ENCODE data around the gene ARRDC1.

ARRDC1 gene

DNA sequence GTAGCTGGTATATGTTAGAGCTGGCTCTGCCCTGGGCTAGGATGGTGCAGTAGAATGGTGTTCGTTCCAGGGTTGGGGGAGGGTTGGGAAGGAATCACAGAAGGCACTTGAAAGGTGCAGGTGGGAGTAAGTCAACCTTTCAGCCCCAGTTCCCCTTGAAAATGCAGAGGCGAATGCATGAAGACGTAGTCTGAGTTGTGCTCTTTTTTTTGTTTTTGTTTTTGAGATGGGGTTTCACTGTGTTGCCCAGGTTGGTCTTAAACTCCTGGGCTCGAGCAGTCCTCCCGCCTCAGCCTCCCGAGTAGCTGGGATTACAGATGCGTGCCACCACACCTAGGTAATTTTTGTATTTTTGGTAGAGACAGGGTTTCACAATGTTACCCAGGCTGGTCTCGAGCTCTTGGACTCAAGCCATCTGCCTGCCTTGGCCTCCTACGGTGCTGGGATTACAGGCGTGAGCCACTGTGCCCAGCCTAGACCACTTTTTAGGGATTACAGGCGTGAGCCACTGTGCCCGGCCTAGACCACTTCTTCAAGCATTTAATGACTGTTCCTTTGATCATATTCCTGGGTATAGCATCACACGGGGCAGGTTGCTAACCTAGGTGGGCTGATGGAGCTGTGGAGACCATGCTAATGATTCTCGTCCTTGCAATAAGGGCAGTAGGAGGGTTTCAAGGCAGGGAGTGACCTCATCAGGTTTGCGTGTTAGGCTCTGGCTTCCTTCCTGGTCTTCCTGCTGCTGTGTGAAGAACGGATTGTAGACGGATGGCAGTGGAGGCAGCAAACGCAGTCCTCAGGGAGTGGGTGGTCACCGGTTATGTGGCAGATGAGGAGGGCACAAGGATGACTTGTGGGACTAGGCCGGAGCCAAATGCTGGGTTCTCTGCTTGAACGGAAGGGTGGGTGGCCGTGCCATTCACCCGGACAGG, 27.0 kb downstream of the ARRDC1 start:
- in situ Hi-C loops (cut with MboI; ENCODE audit: low sequenced_read_pairs): no loop called here

DNA sequence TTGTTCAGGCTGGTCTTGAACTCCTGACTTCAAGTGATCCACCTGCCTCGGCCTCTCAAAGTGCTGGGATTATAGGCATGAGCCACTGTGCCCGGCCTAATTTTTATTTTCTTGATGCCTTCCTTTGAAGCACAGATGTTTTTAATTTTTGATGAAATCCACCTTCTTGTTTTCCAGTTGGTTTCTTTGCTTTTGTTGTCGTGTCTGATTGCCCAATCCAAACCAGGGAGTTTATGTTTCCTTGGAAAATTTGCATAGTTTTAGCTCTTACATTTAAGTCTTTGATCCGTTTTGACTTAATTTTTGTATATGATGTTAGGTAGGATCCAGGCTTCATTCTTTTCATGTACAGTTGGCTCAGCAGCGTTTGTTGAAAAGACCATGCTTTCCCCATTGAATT, 28.5 kb downstream of the ARRDC1 start:
- in situ Hi-C loops (cut with MboI; ENCODE audit: low sequenced_read_pairs): no loop called here

DNA sequence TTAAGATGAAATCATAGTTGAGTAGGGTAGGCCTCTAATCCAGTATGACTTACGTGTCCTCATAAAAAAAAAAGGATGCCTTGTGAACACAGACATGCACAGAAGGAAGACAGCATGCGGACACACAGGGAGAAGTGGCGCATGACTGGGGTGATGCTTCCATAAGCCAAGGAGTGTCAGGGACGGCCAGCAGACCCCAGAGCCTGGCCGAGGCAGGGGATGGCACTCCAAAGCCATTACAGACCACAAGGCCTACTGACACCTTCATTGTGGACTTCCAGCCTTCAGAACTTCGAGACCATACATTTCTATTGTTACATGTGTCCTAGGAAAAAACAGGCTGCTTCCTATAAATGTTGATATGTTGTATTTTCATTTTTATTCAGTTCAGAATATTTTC, 33.2 kb downstream of the ARRDC1 start:
- in situ Hi-C loops (cut with MboI; ENCODE audit: low sequenced_read_pairs): no loop called here

DNA sequence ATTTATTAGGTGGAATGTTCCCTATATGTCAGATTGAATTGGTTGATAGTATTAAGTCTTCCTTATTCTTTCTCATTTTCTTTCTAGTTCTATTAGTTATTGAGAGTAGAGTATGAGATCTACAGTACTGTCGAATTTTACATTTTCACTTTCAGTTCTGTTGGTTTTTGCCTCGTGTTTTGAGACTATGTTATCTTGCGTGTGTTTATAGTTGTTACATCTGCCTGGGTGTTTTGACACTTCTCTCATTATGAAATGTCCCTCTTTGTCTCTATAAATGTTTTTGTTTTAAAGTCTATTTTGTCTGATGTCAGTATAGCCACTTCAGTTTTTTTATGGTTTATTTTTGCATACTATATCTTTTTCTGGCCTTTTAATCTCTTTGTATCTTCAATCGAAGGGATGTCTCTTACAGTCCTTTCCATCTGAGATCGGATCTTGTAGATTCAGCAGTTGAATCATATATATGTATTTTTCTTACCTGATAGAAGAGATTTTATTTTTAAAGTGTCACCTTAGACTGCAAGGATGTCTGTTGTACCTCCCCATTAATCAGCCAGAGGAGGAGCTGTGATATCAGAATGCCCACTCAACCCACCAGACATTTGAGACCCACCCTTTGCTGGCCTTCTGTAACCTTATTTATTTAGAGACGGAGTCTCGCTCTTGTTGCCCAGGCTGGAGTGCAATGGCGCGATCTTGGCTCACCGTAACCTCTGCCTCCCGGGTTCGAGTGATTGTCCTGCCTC, 34.0 kb downstream of the ARRDC1 start:
- in situ Hi-C loops (cut with MboI; ENCODE audit: low sequenced_read_pairs): no loop called here

DNA sequence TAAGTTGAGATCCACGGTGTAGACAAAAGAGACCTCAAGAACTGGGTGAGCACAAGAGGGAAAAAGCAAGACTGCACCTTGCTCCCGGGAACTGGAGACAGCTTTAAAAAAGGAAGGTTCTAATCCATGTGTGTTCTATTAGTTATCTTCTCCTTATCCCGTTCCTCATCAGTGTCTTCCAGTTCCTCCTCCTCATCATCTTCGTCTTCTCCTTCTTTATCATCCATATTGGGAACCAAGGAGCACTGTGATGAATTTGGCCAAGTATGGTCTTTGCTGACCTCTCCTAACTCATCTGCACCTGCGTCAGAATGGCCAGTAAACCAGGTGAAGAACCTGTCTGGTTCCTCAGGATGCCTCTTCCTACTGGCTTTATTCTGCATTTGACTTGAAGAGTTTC, 35.4 kb downstream of the ARRDC1 start:
- in situ Hi-C loops (cut with MboI; ENCODE audit: low sequenced_read_pairs): no loop called here

DNA sequence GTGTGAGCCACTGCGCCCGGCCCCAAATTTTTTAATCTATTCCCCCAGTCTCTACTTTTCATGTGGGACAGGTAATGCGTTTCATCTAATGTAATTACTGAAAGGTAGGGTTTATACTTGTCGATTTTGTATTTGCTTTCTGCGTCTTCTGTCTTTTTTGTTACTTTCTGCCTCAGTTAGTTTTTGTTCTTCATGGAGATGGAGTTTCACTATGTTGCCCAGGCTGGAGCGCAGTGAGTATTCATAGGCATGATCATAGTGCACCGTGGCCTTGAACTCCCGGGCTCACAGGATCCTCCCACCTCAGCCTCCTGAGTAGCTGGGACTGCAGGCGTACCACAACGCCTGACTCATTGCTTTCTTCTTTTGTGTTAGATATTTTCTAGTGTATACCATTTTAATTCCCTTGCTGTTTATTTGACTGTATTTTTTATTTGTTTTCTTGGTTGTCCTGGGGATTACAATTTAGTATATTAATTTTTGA, 36.7 kb downstream of the ARRDC1 start:
- in situ Hi-C loops (cut with MboI; ENCODE audit: low sequenced_read_pairs): no loop called here

DNA sequence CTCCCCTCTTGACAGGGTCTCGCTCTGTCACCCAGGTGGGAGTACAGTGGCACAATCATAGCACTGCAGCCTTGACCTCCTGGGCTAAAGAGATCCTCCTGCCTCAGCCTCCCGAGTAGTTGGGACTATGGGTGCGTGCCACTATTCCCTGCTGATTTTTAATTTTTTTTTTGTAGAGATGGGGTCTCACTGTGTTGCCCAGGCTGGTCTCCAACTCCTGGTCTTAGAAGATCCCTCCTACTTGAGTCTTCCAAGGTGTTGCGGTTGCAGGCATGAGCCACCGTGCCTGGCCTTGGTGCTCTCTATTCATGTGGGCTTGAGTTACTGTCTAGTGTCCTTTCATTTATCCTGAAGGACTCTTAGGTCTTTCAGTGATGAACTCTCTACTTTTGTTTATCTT, 37.4 kb downstream of the ARRDC1 start:
- in situ Hi-C loops (cut with MboI; ENCODE audit: low sequenced_read_pairs): no loop called here

DNA sequence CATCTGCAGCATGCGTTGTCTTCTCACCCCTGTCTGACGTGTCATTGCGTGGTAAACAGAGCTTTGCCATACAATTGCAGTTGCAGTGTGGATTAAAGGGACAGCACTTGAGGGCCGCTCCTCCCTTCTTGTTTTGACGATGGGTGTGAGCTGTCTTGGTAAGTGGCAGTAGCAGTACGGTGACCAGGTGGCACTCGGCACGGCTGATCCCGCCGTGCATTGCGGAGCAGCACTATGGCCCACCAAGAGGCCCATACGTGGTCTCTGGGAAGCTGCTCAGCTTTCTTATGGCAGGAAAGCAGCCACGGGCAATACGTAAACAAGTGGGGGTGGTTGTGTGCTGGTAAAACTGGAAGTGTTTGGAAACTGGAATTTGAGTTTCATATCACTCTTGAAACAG, 38.4 kb downstream of the ARRDC1 start:
- in situ Hi-C loops (cut with MboI; ENCODE audit: low sequenced_read_pairs): no loop called here

DNA sequence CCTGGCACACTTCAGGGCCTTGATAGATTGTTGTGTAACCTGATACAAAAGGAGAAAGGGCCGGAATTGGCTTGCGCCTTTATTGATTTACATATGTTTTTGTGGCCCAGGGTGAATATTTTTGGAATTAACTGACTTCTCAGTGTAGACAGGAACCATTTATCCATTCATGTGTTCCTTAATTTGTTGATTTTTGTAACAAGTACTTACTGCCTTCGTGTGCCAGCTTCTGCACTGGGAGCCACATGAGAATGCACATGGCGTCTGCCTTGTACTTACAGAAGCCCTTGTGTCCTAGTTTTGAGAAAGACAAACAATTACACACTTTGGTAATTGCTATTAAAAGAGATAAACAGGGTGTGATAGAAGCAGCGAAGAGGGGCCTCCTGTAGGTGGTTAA, 39.7 kb downstream of the ARRDC1 start:
- in situ Hi-C loops (cut with MboI; ENCODE audit: low sequenced_read_pairs): no loop called here

DNA sequence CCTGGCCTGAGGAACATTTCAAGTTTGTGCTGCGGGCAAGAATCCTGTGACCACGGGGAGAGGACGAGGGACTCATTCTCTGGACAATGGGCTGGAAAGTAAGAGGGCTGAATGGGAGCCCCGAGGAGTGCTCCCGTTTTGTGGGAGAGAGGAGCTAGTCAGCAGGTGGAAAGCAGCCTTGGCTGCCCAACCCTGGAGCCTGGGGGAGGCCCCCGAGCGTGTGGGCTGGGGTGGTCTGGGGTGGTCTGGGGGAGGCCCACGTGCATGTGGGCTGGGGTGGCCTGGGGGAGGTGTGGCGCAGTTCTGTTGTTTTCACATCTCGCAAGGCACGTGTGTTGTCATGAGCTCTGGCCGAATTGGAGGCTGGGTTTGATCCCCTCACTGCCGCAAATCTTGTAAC, 40.9 kb downstream of the ARRDC1 start:
- in situ Hi-C loops (cut with MboI; ENCODE audit: low sequenced_read_pairs): no loop called here

DNA sequence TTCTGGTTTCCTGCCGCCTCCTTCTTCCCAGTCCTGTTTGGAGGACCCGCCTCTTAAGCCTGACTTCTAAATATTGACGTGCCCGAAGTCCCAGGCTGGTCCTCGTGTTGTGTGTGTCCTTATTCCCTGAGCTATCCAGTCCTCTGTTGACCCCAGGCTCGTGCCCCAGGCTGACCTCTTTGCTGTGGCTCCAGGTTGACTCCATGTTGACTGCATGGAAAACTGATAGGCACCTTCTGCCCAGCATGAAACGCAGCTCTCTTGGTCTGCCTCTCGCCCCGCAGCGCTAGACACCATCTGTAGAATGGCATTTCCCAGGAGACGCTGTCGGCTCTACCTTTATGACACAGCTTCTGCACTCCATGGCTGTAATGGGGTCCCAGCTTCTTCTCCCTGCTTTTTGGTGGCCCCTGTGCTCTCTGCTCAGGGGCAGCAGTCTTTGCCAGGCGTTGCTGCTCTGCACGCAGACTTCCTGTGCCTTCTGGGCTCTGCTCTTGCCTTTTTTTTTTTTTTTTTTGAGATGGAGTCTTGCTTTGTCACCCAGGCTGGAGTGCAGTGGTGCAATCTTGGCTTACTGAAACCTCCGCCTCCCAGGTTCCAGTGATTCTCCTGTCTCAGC, 41.7 kb downstream of the ARRDC1 start:
- in situ Hi-C loops (cut with MboI; ENCODE audit: low sequenced_read_pairs): no loop called here

DNA sequence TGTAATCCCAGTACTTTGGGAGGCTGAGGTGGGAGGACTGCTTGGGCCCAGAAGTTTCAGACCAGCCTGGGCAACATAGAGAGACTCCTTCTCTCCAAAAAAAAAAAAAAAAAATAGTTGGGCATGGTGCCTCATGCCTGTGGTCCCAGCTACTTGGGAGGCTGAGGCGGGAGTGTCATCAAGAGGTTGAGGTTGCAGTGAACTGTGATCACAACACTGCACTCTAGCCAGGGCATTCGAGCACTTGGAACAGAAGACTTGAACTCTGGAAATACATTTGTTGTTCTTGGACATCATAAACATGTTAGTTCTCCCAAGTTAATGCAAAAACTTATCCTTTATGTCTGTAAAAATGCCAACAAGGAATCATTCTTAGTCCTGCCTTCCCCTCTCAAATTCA, 42.9 kb downstream of the ARRDC1 start:
- in situ Hi-C loops (cut with MboI; ENCODE audit: low sequenced_read_pairs): no loop called here

DNA sequence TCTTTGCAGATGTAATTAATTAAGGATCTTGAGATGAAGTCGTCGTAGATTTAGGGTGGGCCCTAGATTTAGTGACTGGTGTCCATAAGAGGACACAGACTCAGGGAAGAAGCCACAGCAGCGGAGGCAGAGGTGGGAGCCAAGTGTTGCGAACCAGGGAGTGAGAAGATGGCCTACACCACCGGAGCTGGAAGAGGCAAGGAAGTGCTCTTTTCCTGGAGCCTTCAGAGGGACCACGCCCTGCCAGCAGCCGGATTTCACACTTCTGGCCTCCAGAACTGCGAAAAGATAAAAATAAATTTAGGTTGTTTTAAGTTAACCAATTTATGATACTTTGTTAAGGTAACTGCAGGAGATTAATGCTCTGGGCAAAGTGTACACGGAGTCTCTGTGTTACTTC, 44.1 kb downstream of the ARRDC1 start:
- in situ Hi-C loops (cut with MboI; ENCODE audit: low sequenced_read_pairs): no loop called here

DNA sequence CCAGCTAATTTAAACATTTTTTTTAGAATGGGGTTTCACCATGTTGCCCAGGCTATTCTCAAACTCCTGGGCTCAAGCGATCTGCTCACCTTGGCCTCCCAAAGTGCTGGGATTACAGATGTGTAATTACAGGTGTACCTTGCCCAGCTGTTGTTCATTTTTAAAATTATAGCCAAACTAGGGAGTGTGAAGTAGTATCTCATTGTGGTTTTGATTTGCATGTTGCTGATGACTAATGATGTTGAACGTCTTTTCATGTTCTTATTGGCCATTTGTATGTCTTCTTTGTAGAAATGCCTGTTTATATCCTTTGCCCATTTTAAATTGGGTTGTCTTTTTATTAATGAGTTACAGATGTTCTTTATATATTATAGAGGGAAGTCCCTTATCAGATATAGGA, 44.8 kb downstream of the ARRDC1 start:
- in situ Hi-C loops (cut with MboI; ENCODE audit: low sequenced_read_pairs): no loop called here

DNA sequence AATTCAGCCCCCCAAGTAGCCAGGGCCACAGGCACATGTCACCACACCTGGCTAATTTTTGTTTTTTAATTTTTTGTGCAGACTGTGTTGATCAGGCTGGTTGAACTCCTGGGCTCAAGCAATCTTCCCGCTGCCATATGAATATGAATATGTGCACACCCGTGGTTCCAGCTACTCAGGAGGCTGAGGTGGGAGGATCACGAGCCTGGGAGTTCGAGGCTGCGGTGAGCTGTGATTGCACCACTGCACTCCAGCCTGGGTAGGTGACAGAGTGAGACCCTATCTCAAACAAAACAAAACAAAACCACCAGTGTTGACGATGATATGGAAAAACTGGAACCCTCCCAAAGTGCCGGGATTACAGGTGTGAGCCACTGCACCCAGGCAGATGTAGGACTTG, 45.3 kb downstream of the ARRDC1 start:
- in situ Hi-C loops (cut with MboI; ENCODE audit: low sequenced_read_pairs): no loop called here

DNA sequence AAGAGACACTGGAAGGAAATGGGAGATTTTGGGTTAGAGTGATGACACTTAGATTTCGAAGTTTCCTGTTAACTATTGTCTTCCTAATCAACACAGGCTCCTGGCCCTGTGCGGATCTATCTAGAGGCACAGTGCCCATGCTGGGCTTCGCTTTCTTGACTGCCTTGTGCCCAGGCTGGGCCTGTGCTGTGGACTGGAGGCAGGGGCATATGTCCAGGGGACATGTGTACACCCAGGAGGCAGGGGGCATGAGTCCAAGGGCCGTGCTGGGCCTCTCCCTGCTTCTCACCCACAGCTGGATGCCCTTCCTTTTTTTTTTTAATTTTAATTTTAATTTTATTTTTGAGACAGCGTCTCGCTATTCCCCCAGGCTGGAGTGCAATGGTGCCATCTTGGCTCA, 50.9 kb downstream of the ARRDC1 start:
- in situ Hi-C loops (cut with MboI; ENCODE audit: low sequenced_read_pairs): no loop called here

DNA sequence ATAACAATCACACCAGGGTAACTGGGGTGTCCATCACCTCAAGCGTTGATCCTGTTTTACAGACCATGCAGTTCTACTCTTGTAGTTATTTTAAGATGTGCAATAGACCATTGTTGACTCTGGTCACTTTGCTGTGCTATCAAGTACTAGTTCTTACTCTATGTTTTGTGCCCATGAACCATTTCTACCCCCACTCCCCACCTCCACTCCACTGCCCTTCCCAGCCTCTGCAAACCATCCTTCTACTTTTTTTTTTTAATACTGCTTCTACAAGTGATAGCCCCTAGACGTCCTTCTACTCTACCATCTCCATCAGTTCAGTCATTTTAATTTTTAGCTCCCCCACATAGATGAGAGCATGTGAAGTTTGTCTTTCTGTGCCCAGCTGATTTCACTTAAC, 52.1 kb downstream of the ARRDC1 start:
- in situ Hi-C loops (cut with MboI; ENCODE audit: low sequenced_read_pairs): no loop called here

DNA sequence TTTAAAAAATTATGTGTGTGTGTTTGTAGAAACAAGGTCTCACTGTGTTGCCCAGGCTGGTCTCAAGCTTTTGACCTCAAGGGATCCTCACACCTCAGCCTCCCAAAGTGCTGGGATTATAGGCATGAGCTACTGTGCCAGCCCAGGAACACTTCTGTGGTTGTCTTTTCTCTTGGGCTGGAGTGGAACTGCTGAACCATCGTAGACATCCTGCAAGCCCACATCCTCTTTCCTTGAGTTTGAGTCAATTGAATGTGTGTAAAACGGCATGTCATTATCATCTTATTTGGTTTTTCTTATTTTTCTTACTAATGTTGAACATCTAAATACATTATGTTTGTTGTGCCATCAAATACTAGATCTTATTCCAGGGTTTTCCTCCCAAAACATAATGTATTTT, 53.3 kb downstream of the ARRDC1 start:
- in situ Hi-C loops (cut with MboI; ENCODE audit: low sequenced_read_pairs): no loop called here

DNA sequence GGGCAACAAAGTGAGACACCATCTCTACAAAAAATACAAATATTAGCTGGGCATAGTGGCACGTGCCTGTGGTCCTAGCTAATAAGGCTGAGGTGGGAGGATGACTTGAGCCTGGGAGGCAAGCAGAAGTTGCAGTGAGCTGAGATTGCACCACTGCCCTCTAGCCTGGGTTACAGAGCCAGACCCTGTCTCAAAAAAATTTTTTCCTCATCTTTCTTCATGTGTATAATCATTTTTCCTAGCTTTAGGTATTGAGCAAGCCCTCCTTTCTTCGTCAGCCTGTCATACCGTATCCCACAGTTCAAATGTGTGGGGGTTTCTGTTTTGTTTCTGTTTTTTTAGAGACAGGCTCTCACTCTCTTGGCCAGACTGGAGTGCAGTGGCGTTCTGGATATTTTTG, 54.7 kb downstream of the ARRDC1 start:
- in situ Hi-C loops (cut with MboI; ENCODE audit: low sequenced_read_pairs): no loop called here

DNA sequence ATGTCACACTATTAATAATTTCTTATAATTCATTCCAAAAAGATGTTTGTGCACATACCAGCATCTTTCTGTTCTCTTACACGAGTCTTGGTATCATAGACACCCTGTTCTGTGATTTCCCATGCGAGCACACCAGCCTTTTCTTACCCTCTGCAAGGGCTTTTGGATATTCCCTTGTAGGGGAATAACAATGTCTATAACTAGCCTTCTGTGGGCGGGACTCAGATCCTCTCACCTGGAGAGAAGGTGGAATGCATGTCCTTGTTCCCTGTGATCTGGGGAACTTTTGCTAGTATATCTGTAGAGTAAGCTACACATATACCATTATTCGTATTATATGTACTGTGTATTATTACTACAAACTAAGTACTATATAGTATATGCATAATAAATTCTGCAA, 58.1 kb downstream of the ARRDC1 start:
- in situ Hi-C loops (cut with MboI; ENCODE audit: low sequenced_read_pairs): no loop called here

DNA sequence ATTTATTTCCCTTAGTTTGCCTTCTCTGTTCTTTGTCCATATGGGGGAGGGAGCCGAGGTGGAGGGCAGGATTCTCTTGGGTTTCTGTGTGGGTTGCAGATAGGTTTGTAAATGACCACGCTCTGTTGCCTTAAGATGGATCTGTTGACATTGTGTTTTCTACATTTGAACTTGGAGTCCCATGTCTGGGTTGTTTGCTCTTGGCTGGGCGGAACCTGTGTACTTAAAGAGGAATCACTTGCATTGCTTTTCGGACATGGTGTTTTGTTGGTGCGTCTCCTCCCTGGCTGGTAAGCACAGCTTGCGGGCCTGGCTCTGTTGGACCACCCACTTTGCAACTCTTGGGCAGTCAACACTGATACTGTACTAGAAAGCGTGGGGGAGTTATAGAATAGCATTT, 59.2 kb downstream of the ARRDC1 start:
- in situ Hi-C loops (cut with MboI; ENCODE audit: low sequenced_read_pairs): no loop called here

Measured in hTERT RPE-1 (cell line).